GM19328 (cell line): Measurements from ENCODE around the gene COPS2.
"Not testable (repeated sequence)": the region's sequence is repeated elsewhere in the genome, so short reads cannot be mapped to it uniquely, and the experiment has no call there.

Experiments
- ATAC-seq: cut with Tn5 transposase; IDR thresholded peaks from one replicate; pipeline ENCODE4 v1.9.1; 2021; ENCODE audit warnings: mild to moderate bottlenecking, moderate library complexity; ENCODE audit not compliant: unreplicated experiment

COPS2 gene

DNA sequence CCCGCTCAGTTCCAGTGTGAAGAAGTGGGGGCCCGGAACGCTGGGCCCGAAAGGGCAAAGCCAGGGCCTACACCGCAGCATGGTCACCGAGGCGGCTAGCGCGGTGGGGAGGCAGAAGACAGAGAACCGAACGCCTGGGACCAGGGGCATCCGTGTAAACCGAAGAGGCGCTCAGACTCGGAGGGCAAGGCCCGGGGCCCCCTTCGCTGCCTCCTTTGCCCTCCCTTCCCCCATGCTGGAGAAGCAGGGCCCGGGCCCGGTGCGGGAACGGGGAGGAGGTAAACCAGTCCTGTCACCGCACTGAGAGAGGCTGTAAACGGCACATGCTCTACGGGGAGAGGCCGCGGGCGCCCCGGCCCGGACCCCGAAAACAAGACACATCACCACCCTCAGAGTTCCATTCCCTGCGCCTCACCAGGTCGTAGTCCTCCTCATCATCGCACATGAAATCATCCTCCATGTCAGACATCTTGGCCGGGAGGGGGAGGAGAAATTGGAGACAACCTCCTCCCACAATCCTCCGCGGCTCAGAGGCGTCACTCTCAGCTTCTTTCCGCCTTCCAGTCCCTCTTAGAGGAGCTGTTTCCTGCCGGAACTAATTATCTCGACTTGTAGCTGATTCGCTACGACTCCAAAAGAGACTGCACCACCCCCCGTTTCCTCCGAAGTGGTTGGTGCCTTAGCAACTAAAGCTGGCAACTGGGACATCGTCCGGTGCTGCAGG lies at the start of gene COPS2:
Gene COPS2, minus strand, starts transcription at position 490 of the 724 bp plus-strand sequence. Its CDS starts 21 bp downstream, at position 469.
- peak; percentile 94 for ATAC-seq

DNA sequence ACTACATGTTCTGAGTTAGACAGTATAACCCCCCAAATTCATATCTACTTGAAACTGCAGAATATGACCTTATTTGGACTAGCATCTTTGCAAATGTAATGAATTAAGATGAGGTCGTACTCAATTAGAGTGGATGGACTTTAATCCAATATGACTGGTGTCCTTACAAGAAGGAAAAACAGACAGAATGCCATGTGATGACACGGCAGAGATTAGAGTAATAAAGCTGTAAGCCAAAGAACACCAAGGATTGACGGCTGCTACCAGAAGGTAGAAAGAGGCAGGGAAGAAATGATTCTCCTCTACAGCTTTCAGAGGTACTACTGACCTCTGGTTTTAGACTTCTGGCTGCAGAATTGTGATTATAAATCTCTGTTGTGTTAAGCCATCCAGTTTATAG lies 44.9 kb upstream of the COPS2 start:
- no peak for ATAC-seq

DNA sequence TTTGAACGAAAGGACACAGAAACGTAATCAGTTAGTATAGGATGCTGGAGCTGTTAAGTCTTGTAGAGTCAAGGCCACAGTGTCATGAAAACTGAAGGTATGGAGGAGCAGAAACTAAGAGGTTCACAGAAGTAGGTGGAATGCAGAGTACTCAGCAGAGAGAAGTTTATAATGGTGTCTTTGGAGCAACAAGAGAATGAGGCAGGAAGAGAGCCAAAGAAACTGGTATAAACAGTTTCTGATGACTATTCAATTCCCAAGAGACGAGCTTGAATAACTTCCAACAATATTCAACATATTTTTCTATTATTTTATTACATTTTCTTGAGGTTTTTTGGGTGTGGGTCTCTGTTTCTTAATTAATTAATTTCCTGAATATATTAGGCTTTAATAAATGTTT lies 44.3 kb upstream of the COPS2 start:
- no peak for ATAC-seq

DNA sequence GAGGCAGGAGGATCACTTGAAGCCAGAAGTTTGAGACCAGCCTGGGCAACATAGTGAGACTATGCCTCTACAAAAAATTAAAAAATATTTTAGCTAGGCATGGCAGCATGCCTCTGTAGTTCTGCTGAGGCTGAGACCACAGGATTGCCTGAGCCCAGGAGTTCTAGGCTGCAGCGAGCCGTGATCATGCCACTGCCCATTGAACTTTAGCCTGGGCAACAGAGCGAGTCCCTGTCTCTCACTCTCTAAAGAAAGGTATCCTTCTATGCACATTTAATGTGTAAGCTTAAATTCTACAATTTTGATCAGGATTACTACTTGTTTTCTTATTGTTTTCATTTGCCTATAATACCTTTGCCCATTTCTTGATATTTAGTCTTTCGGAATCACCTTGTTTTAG lies 41.5 kb upstream of the COPS2 start:
- ATAC-seq = no peak

DNA sequence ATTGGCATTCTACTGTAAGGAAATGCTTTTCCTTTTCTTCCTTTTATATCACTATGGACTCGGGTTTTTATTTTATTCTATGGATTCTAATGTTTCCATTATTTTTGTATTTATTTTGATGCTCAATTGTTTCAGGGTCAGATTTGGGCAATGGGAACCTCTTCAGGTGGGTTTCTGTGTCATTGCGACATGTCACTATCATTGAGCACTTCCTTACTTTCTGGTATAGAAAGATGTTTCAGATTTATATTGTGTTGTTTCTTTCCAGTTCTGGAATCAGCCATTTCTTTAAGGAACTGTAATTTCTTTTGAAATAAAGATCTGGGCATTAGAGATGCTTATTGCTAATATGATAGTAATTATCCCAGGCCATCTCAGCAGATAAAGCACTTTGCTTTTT lies 36.5 kb upstream of the COPS2 start:
- ATAC-seq = no peak

DNA sequence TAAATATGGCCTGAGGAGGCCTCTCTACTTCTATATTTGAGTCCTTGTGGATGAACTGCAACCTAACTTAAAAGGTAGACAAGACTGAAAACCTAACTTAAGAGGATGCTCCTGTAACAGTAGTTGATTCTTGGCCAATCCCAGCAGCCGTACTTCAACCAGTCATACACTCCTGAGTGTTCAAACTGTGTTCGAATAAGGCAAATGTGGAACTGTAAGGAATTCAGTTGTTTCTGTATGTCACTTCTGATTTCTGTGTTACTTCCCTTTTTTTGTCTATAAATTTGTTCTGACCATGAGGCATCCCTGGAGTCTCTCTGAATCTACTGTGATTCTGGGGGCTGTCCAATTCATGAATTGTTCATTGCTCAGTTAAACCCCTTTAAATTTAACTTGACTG lies 35.2 kb upstream of the COPS2 start:
- no peak for ATAC-seq

DNA sequence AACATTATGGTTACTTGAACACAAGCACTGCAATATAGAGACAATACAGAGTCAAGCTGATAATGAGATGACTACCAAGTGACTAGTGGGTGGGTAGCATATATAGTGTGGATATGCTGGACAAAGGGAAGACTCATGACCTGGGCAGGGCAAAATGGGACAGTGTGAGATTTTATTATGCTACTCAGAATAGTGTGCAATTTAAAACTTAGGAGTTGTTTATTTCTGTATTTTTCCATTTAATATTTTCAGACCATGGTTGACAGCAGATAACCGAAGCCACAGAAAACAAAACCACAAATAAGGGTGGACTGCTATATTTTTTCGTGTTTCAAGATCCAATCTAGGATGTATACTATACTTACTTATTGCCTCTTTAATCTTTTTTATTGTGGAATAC lies 34.2 kb upstream of the COPS2 start:
- ATAC-seq = no peak

DNA sequence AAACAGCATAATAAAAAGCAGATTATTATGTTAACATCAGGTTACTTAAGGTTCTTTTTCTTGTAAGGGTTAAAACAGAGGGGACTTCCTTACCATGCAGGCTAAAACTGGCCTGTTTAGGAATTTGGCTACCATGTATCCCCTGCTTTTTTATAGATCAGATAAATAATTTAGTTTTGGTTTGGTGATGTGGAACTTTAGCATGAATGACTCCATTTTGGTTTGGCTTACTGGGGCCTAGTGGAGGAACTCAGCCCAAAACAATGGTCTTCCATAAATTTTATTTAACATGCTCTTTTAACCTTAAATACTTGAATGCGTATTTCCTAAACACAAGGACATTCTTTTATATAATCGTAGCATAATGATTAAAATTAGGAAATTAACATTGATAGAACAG lies 33.5 kb upstream of the COPS2 start:
- no peak for ATAC-seq

DNA sequence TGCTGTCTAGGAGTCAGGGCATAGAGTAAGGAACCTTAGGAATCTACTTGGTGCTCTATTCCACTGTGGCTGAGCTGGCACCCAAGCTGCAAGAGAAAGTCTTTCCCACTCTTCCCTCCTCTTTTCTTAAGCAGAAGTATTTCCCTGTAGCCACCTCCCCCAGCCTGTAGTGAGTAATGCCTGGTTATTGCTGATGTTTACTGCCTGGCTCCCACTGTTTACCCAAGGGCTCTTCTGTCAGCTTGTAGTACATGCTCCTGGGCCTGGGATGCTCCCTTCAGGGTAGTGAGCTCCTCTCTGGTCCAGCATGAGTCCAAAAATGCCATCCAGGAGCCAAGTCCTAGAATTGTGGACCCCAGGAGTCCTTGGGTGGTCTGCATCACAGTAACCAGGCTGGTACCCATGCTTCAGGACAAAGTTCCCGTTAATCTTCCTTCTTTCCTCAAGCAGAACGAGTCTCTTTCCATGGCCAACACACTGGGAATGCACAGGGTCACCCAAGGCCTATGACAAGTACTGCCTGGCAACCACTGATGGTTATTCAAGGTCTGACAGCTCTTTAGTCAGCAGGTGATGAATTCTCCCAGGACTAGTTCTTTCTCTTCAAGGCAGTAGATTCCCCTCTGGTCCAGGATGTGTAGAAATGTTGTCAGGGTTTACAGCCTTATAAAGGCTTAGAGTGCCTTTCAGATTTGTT lies 32.3 kb upstream of the COPS2 start:
- ATAC-seq = no peak

DNA sequence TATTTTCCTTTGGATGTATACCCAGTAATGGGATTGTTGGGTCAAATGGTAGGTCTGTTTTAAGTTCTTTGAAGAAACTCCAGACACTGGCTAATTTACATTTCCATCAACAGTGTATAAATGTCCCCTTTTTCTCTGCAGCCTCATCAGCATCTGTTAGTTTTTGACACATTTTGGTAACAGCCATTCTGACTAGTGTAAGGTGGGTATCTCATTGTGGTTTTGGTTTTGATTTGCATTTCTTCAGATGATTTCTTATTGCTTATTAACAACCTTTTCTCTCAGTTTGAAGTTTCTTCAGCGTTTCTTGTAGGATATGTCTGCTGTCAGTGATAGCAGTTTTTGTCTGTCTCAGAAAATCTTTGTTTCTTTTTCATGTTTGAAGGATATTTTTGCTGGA lies 30.1 kb upstream of the COPS2 start:
- no peak for ATAC-seq

DNA sequence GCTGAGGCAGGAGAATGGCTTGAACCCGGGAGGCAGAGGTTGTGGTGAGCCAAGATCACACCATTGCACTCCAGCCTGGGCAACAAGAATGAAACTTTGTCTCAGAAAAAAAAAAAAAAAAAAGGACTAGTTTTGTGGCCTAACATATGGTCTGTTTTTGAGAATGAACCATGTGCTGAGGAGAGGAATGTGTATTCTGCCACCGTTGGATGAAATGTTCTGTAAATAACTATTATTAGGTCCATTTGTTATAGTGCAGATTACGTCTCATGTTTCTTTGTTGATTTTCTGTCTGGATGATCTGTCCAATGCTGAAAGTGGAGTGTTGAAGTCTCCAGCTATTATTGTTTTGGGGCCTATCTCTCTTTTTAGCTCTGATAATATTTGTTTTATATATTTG lies 28.3 kb upstream of the COPS2 start:
- not testable (repeated sequence) for ATAC-seq

DNA sequence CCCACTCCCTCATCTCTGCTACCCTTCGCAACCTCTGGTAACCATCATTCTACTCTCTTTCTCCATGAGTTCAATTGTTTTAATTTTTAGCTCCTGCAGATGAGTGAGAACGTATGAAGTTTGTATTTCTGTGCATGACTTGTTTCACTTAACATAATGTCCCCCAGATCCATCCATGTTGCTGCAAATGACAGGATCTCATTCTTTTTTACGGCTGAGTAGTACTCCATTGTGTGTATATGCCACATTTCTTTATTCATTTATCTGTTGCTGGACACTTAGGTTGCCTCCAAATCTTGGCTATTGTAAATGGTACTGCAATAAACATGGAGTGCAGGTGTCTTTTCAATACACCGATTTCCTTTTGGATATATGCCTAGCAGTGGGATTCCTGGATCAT lies 26.7 kb upstream of the COPS2 start:
- ATAC-seq = no peak

DNA sequence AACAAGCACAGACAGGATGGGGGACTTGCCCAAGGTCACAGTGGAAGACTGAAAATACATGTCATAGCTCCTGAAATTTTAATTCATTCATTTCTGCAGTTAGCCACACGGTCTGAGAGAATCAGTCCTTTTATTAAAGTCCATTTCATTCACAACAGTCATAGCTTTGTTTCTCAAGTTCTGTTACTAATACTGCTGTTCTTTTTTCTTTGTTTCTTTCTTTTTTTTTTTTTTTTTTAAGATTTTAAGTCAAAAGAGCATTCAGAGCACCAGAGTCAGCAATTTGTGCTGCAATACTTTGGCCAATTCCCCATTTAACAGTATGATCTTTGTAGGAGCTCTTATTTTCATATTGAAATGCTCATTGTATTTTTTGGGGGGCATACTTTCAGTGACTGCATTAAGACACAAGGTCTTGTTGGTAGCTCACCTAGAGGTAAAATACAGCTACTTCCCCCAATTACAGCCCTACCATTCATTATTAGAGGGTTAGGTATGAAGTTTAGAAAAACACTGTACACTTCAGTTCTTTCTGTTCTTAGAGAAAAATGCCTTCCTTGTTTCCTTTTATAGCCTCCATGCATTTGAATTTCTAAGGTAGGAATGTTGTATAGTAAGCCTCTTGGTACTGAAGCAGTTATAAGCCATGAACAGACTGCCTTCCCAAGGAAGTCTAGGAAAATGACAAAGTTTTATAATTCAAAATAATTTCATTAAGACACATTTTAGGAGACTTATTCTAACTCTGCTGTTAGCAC lies 24.2 kb upstream of the COPS2 start:
- ATAC-seq = no peak

DNA sequence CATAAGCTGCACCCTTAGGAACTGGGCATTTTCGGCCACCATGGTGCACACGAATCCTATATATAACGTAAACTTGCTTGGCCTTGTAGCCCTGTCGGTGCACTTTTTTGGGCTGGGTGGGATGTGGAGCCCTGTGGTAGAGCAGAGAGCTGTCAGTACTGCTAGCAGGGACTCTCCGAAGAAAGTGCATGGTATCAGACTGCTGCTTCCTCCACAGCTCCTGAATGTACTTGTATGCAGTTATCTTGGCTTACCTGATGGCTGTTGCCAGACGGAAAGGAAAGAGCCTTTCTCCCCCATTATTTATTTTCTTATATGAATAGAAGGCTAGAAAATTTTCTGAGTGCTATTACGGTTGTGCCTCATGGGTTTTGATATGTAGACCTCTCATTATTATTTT lies 23.1 kb upstream of the COPS2 start:
- ATAC-seq = no peak

DNA sequence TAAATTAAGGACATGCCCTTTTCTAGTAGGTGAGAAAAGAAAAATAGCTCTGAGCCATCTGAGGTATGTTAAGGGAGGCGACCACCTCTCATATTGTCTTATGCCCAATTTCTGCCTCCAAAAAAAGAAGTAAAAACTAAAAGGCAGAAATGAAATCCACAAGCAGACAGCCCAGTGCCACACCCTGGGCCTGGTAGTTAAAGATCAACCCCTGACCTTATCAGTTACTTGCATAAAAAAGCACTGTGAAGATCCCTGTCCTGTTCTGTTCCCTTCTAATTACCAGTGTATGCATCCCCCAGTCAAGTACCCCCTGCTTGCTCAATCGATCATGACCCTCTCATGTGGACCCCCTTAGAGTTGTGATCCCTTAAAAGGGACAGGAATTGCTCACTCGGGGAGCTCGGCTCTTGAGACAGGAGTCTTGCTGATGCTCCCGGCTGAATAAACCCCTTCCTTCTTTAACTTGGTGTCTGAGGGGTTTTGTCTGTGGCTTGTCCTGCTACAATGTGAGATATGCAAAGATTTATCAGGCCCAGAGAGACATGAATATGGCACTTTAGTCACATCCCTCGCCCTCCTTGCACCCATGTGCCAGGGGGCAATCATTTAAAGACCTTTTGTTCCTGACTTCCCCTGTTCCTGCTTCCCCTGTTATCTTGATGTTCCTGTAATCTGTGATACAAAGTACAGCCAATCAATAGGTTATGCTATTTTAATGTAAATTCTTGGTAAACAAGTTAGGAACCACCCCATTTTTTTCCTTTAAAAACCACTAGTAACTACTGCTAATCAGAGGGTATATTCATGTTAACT lies 20.4 kb upstream of the COPS2 start:
- not testable (repeated sequence) for ATAC-seq

DNA sequence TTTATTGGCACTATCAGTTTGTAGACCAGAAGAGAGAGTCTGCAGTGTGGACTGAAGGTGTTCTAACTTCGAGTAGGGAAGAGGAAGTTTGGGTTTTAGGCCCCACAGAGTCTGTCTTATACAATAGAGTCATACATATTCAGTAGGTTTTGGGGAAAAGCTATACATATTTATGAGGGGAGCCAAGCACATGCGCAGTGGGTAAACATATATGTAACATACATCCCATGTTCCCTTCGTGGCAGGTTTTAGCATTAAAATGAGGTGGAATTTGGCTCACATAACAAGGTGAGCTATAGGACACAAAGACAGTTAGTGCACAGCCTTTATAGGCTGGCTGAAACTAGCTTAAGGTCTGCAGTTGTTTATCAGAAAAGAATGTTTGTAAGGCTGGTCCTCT lies 19.5 kb upstream of the COPS2 start:
- no peak for ATAC-seq

DNA sequence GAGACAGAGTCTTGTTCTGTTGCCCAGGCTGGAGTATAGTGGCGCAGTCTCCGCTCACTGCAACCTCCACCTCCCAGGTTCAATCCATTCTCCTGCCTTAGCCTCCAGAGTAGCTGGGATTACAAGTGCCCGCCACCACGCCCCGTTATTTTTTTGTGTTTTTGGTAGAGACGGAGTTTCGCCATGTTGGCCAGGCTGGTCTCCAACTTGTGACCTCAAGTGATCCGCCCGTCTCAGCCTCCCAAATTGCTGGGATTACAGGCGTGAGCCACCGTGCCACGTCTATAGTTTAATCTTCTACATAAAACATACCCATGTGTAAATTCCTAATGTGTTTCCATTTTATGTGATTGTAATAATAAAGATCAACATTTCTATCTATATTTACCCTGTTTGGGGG lies 16.4 kb upstream of the COPS2 start:
- ATAC-seq = no peak

DNA sequence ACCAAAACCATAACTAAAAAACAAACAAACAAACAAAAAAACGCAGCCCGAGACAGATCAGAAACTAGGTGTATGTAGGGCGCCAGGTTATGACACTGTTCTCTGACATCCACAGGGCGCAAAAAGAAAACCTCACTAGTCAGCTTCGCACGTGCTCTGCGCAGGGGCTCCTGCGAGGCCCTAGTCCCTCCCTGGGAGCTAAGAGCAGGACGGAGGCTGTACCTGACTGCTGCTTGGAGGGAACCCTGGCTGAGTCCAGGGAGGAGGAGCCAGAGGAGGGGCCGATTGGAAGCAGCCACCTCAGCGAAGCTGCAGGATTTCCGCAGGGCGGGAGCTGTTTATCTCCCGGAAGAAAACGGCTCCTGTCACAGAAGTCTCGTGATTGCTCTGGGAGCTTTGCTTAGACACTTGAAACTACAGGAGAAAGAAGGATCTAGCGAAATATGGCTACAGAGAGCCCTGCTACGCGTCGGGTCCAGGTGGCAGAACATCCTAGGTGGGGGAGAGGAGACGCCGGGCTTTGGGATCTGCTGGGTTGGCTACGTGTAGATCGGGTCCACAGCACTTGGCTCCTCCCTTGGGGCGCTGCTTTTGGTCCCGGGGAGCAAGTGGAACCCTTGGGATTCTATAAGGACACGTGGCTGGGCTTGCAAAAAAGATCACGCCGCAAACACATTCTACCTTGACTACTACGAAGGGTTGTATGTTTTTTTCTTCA lies 14.6 kb upstream of the COPS2 start, which contains the start of gene GALK2:
Gene GALK2, plus strand, starts transcription at position 368 of the 718 bp plus-strand sequence. Its CDS starts 76 bp downstream, at position 444.
- ATAC-seq = peak; percentile 95

DNA sequence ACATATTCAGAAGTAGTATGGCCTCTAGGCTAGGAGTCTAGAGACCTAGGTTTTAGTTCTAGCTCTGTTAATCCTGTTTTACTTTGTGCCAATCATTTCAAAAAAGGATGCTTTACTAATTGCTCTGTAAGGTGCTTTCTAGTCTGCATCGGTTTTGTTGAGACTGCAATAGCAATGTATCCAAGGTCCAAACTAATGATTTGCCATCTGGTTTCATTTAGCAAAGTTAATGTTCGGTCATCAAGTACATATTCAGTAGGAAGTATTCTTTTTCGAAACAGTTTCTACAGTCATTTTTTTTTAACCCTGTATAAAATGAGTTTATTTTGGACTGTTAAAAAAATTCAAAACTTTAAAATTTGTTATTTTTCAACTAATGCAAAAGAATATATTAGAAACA lies 12.6 kb upstream of the COPS2 start:
- no peak for ATAC-seq

DNA sequence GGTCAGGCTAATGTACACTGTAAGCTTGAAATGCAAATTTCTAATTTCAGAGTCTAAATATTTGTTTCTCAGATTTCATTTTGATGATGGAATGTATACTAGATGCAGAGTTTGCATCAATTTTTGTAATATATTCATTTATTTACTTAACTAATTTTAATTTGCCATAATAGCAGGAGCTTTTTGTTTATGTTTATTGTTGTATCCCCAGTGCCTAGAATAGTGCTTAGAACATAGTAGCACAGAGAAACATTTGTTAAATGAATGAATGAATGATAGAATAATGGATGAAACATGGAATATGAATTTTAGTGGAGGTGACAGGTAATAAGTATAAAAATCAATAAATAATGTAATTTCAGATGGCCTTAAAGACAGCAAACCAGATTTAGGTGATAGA lies 9.5 kb upstream of the COPS2 start:
- ATAC-seq = no peak
